Measurements from ENCODE around the gene HMCN2. TPM values are rescaled to one million over a fixed set of nuclear protein-coding genes. Genes with fewer than 3 reads are reported as not detected.

HMCN2 gene
- total RNA-seq, 1 experiment from 2014 or later = 5.6 TPM

DNA sequence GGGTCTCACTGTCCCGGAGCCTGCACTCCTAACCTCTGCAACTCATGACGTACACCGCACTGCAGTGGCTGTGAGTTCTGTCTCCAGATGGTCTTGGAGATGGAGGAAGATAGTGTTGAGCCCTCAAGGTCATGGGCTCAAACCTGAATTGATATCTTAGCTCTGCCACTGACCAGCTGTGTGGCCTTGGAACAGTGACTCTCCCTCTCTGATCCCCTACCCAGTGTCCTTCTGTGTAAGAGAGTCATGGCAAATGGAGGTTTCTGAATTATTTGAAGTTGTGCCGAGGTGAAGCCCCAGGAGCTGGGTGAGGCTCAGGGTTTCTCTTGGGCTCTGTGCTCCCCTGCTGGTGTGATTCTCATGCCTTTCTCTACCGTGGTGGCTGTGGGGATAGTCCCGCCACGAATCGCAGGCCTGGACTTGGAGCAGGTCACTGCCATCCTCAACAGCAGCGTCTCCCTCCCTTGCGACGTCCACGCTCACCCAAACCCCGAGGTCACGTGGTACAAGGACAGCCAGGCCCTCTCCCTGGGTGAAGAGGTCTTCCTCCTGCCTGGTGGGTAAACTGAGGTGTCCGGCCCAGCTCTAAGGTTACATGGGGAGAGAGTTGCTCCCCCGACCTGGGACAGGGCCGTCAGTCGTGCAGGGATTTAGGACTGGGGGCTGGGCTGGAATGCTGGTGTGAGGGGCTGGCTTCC is 118.6 kb downstream of the HMCN2 start:
- H3K4me1 Mint-ChIP-seq = no peaks in the 10 kb centered on the region
- no peaks in the 10 kb centered on the region for H3K27me3 Mint-ChIP-seq (ENCODE audit: low read depth)
- TF ChIP-seq, protein P1, sequence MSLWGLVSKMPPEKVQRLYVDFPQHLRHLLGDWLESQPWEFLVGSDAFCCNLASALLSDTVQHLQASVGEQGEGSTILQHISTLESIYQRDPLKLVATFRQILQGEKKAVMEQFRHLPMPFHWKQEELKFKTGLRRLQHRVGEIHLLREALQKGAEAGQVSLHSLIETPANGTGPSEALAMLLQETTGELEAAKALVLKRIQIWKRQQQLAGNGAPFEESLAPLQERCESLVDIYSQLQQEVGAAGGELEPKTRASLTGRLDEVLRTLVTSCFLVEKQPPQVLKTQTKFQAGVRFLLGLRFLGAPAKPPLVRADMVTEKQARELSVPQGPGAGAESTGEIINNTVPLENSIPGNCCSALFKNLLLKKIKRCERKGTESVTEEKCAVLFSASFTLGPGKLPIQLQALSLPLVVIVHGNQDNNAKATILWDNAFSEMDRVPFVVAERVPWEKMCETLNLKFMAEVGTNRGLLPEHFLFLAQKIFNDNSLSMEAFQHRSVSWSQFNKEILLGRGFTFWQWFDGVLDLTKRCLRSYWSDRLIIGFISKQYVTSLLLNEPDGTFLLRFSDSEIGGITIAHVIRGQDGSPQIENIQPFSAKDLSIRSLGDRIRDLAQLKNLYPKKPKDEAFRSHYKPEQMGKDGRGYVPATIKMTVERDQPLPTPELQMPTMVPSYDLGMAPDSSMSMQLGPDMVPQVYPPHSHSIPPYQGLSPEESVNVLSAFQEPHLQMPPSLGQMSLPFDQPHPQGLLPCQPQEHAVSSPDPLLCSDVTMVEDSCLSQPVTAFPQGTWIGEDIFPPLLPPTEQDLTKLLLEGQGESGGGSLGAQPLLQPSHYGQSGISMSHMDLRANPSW (CRISPR knock-in tag; conservative IDR thresholded peaks at IDR 0.05; ENCODE audit: low read depth) = no peak
- TF ChIP-seq RELA (CRISPR knock-in tag; IDR thresholded peaks at IDR 0.05; ENCODE audit: borderline replicate concordance) (no peak), ZNF219 (CRISPR knock-in tag; IDR thresholded peaks at IDR 0.05; ENCODE audit: borderline replicate concordance) (no peak), SMAD4 (CRISPR knock-in tag; IDR thresholded peaks at IDR 0.05) (no peak), ELF4 (CRISPR knock-in tag; IDR thresholded peaks at IDR 0.05; ENCODE audit: low read depth) (no peak), NR1H2 (CRISPR knock-in tag; IDR thresholded peaks at IDR 0.05) (no peak)
- TF ChIP-seq, protein P2, sequence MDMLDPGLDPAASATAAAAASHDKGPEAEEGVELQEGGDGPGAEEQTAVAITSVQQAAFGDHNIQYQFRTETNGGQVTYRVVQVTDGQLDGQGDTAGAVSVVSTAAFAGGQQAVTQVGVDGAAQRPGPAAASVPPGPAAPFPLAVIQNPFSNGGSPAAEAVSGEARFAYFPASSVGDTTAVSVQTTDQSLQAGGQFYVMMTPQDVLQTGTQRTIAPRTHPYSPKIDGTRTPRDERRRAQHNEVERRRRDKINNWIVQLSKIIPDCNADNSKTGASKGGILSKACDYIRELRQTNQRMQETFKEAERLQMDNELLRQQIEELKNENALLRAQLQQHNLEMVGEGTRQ (CRISPR knock-in tag; IDR thresholded peaks at IDR 0.05) = no peak
- TF ChIP-seq, protein P3, sequence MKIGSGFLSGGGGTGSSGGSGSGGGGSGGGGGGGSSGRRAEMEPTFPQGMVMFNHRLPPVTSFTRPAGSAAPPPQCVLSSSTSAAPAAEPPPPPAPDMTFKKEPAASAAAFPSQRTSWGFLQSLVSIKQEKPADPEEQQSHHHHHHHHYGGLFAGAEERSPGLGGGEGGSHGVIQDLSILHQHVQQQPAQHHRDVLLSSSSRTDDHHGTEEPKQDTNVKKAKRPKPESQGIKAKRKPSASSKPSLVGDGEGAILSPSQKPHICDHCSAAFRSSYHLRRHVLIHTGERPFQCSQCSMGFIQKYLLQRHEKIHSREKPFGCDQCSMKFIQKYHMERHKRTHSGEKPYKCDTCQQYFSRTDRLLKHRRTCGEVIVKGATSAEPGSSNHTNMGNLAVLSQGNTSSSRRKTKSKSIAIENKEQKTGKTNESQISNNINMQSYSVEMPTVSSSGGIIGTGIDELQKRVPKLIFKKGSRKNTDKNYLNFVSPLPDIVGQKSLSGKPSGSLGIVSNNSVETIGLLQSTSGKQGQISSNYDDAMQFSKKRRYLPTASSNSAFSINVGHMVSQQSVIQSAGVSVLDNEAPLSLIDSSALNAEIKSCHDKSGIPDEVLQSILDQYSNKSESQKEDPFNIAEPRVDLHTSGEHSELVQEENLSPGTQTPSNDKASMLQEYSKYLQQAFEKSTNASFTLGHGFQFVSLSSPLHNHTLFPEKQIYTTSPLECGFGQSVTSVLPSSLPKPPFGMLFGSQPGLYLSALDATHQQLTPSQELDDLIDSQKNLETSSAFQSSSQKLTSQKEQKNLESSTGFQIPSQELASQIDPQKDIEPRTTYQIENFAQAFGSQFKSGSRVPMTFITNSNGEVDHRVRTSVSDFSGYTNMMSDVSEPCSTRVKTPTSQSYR (CRISPR knock-in tag; IDR thresholded peaks at IDR 0.05) = no peak
- TF ChIP-seq, protein P4, sequence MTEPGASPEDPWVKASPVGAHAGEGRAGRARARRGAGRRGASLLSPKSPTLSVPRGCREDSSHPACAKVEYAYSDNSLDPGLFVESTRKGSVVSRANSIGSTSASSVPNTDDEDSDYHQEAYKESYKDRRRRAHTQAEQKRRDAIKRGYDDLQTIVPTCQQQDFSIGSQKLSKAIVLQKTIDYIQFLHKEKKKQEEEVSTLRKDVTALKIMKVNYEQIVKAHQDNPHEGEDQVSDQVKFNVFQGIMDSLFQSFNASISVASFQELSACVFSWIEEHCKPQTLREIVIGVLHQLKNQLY (CRISPR knock-in tag; IDR thresholded peaks at IDR 0.05) = no peak

DNA sequence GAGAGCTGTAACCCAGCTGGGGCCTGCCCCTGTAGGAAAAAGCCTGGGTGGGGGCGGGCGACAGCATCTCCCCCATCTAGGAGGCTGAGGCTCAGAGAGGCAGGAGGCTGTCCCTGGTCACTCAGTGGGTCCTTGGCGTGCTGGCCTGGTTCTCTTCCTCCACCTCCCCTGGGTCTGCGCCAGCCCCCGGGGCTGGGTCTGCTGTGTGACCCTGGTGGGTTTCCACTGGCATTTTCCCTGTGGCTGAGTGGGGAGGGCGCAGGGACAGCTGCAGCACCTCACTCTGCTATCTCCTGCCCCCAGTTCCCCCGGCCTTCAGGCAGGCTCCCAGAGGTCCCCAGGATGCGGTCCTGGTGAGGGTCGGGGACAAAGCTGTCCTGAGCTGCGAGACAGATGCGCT is 119.7 kb downstream of the HMCN2 start:
- DNase-seq (ENCODE audit: low spot score) (no peak), ATAC-seq (no peak)
- H3K4me3 Mint-ChIP-seq = no peak overlapping the region
- peaks cover 1% of the 10 kb centered on the region for H3K4me1 Mint-ChIP-seq
- H3K27me3 Mint-ChIP-seq (ENCODE audit: low read depth) = no peaks in the 10 kb centered on the region
- no peaks in the 10 kb centered on the region; the same call in 1 of the 2 replicates for H3K36me3 Mint-ChIP-seq
- no peaks in the 10 kb centered on the region for H3K9me3 Mint-ChIP-seq
- TF ChIP-seq FOXK1 (CRISPR knock-in tag; IDR thresholded peaks at IDR 0.05) = no peak
- no peak for TF ChIP-seq NR1H2 (CRISPR knock-in tag; IDR thresholded peaks at IDR 0.05)
- TF ChIP-seq CBFB (CRISPR knock-in tag; IDR thresholded peaks at IDR 0.05; ENCODE audit: low read depth) = no peak
- TF ChIP-seq, protein P5, sequence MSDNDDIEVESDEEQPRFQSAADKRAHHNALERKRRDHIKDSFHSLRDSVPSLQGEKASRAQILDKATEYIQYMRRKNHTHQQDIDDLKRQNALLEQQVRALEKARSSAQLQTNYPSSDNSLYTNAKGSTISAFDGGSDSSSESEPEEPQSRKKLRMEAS (CRISPR knock-in tag; IDR thresholded peaks at IDR 0.05) = no peak
- TF ChIP-seq NFYB (CRISPR knock-in tag; conservative IDR thresholded peaks at IDR 0.05; ENCODE audit: low read depth) = no peak
- no peak for TF ChIP-seq ZNF219 (CRISPR knock-in tag; IDR thresholded peaks at IDR 0.05; ENCODE audit: borderline replicate concordance)
- TF ChIP-seq ZNF423 (CRISPR knock-in tag; IDR thresholded peaks at IDR 0.05) = no peak
- TF ChIP-seq ETV6 (CRISPR knock-in tag; IDR thresholded peaks at IDR 0.05) = no peak
- TF ChIP-seq, protein P6, sequence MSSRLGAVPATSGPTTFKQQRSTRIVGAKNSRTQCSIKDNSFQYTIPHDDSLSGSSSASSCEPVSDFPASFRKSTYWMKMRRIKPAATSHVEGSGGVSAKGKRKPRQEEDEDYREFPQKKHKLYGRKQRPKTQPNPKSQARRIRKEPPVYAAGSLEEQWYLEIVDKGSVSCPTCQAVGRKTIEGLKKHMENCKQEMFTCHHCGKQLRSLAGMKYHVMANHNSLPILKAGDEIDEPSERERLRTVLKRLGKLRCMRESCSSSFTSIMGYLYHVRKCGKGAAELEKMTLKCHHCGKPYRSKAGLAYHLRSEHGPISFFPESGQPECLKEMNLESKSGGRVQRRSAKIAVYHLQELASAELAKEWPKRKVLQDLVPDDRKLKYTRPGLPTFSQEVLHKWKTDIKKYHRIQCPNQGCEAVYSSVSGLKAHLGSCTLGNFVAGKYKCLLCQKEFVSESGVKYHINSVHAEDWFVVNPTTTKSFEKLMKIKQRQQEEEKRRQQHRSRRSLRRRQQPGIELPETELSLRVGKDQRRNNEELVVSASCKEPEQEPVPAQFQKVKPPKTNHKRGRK (CRISPR knock-in tag; IDR thresholded peaks at IDR 0.05; ENCODE audit: borderline replicate concordance) = no peak
- no peak for TF ChIP-seq ZNF671 (CRISPR knock-in tag; IDR thresholded peaks at IDR 0.05)
- no peak for TF ChIP-seq SMAD4 (CRISPR knock-in tag; IDR thresholded peaks at IDR 0.05)
- TF ChIP-seq, protein P7, sequence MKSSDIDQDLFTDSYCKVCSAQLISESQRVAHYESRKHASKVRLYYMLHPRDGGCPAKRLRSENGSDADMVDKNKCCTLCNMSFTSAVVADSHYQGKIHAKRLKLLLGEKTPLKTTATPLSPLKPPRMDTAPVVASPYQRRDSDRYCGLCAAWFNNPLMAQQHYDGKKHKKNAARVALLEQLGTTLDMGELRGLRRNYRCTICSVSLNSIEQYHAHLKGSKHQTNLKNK (CRISPR knock-in tag; IDR thresholded peaks at IDR 0.05) = no peak
- TF ChIP-seq PRRX2 (CRISPR knock-in tag; IDR thresholded peaks at IDR 0.05) = no peak
- TF ChIP-seq CREB1 (CRISPR knock-in tag; IDR thresholded peaks at IDR 0.05) = no peak
- no peak for TF ChIP-seq KAT7 (CRISPR knock-in tag; IDR thresholded peaks at IDR 0.05; ENCODE audit: borderline replicate concordance)
- TF ChIP-seq ATF1 (CRISPR knock-in tag; IDR thresholded peaks at IDR 0.05) = no peak
- TF ChIP-seq ZNF396 (CRISPR knock-in tag; IDR thresholded peaks at IDR 0.05; ENCODE audit: borderline replicate concordance) = no peak
- no peak for TF ChIP-seq OVOL2 (CRISPR knock-in tag; IDR thresholded peaks at IDR 0.05; ENCODE audit: borderline replicate concordance)
- TF ChIP-seq NFE2L1 (CRISPR knock-in tag; IDR thresholded peaks at IDR 0.05) = no peak
- ChIA-PET CTCF (no interaction called here), POLR2A (no interaction called here)
- H3K27ac Mint-ChIP-seq = no peak overlapping the region

More for the DNA sequence above, 118.6 kb downstream of the HMCN2 start:
- DNase-seq (ENCODE audit: low spot score) = no peak
- Mint-ChIP-seq H3K27ac (no peak overlapping the region), H3K36me3 (no peaks in the 10 kb centered on the region; the same call in 1 of the 2 replicates), H3K9me3 (no peaks in the 10 kb centered on the region), H3K4me3 (no peak overlapping the region)
- no peak for ATAC-seq
- CTCF ChIA-PET = interaction anchor here (1.1 kb wide), 2 partner anchors 77 to 266 kb away, joined by 3 to 5 read pairs; no protein-coding TSS in a partner anchor
- POLR2A ChIA-PET = interaction anchor here (0.6 kb wide), 1 partner anchor 498 kb away, joined by 4 read pairs; no protein-coding TSS in a partner anchor

Data from WTC11 (cell line).